CD4-positive, alpha-beta T cell treated with Interferon alpha-2 for 1 hour (primary cell): ENCODE measurements around the gene FLAD1.

Source experiments
- DNase-seq, 2 donors: peaks; one replicate each; pipeline ENCODE4 v3.0.0-alpha.2; 2020 to 2022

FLAD1 gene

DNA sequence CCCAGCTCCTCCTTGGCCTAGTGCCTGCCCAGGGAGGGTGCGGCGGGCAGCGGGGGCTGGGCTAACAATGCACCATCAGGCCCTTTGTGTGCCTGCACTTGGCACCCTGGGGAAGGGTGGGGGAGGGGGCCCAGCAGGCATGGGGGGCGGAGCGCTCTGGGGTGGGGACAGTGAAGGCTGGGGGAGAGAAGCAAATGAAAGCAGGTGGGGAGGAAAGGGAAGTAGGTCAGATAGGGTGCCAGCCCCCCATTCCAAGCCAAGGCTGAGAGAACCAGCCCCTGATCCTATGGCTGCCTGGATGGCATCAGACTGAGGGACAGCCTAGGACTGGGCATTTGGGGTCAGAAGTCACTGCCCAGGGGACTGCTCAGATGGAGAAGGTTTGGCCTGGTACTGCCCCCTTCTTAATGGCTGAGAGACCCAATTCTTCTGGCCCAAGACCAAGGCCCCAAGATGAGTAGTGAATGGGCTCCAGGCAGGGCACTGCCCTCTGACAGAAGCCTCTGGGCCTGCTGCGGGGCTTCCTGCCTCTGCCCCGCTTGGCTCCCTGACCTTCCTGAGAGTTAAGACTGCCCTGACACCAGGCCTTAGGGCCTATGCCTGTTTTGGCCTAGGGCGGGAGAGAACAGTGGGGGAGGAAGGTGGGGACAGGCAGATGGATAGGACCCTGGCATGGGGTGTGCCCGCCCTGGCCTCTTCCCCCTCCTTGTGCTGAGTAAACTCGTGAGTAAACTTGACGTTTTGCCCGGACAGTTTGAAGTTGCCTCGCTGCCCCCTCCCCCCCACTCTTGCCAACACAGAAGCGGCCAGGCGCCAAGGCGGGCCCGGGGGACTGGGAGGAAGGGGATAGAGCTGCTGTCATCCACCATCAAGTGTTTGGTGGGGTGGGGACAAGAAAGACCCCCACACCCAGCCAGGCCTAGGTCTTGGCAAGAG, 22.2 kb downstream of the FLAD1 start:
- DNase-seq, result peak; percentile 45 to 58

DNA sequence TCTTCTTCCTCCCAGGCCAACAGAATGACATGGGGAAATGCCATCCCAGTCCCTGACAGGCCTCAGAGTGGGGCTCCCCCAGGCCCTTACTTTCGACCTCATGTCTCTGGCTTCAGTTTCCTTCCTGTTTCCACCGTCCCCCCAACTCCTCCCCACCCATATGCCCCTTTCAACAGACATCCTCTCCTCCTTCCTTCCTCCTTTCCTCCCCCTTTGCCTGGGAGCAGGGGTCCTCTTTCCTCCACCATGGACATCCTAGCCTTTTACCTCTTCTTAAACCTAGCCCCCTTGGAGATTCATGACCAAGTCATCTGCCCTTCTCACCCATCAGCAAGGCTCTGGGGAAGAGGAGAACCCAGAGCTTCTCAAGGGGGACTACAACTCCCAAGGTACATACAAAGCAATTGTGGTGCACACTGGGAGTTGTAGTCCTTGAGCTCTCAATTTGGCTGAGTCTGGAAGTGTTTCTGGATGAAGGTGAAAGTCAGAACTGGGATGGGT, 23.5 kb downstream of the FLAD1 start:
- peak; percentile 49 to 68 for DNase-seq

DNA sequence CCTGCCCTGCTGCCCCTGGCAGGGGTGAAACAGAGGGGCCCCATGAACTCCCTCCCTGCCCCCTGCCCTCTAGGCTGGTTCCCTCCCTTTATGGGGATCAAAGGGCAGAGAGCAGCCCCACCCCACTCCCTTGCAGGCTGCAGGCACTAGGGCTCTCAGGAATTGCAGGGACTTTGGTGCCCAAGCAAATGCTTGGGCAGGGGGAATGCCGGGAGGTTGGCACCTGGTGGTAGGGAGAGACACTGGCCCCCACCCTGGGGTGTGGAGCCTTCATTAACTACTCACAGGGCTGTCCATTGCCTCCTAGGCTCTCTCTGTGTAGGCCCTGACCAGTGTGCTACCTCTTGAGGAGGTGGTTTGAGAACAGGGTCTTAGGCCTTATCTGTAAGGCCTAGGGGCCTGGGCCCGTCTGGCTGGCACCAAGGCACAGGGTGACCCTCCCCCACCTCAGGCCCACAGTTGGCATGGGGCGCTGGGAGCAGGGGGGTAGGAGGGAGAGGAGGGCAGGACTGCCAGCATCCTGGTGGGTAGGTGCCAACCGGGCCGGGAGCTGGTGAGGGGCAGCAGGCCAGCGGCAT, 24.2 kb downstream of the FLAD1 start:
- DNase-seq, result no peak

DNA sequence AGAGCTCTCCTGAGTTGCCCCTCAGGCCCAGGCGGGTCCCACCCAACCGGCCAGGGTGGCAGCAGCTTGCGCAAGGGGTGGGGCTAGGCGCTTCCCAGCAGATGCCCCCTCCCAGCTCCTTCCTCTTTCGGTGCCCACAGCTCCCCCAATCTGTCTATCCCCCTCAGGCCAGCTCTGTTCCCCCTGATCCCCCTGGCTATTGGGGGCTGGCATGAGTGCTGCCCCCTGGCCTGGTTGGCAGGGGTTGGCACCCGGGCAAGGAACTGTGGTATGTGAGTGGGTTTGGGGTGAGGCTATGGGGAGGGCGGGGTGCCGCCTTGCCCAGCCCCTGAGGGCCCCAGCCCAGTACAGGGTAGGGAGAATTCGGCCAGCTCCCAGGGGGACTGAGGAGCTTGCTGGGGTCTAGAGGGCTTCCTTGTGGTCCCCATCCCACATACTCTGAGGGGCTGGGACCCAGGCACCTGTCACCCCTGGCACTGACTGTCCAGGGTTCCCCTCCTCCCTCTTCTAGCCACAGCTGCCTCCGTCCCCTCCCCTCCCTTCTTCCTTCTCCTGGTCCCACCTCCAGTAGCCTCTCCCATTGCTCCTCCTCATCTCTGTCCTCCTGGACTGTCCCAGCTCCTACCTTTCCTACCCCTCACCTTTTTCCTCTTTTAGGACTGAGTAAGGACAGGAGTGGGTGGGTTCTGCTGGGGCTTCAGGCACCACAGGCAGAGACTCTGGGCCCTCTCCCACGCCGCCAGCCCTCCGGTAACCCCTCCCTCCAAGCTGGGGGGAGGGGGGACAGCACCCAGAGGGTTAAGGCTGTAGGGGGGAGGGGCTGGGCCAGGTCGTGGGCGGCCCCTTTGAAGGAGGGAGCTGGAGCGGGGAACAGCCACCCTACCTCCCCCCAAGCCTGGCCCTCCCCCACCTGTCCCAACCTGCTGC, 25.1 kb downstream of the FLAD1 start:
- DNase-seq, result peak in 1 of 2 donors; percentile 35

DNA sequence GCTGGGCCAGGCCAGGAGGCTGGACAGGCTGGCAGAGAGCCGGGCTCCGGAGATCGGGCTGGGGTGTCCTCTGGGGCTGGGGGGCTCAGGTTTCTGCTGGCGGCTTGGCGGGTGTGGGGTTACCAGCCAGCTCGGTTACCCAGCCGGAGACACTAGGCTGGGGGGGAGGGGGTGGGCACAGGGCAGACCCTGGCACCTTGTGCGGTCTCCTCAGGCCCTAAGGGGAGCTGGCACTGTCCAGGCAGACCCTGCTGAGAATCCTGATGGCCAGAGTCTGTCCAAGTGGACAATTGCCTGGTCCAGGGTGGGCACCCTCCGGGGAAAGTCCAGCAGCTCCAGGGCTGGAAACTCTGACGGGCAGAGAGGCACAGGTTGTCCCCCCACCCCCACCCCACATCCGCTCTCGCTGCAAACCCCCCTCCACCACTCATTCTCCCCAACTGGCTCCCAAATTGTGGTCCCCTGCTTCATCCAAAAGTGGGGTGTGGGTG, 26.1 kb downstream of the FLAD1 start:
- DNase-seq, result peak in 1 of 2 donors; percentile 19

DNA sequence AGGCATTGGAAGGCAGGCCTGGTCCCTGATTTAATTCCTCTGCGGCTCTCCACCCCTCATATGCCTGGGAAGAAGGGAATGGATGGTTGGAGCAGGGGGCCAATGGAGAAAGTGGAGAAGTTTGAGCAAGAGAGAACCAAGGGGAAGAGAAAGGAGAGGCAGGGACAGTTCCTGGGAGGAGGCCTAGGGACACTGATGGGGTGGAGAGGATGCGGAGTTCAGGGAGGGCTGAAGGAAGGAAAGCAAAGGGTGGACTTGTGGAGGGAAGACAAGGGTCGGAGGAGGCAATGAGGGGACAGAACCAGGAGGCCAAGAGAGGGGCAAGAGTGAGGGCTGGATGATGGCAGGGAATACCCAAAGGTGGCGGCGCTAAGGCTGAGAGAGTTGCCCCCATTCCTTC, 26.6 kb downstream of the FLAD1 start:
- DNase-seq, result no peak

DNA sequence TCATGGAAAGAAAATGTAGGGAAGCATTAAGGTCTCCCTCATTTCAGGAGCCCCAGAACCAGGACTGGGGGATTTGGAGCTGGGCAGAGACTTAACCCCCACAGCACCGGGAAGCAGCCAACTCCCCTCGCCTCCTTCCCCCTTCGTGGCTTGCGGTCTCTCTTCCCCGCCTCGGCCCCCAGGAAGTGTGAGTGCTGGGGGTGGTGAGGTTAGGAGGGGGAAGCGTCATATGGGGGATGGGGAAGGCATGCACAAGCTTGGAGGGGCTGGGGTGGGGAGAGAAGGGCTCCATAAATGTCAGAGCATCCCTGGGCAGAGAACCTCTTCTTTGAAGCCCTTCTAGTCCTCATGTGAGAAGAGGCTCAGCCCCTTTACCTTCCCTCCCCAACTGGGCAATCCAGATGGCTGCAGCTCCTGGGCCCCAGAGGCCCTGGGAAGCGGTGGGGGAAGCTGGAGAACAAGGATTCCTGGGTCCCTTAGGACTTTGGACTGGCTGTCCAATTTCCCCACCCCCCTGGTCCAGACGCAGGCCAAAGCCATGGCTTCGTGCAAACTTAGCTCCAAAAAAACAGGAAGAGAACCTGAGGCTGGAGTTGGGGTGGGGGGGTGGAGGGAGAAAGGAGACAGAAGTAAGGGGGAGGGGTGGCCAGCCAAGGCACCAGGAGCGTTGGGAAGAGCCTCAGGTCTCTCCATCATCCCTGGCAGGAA, 27.2 kb downstream of the FLAD1 start:
- peak in 1 of 2 donors; percentile 46 for DNase-seq

DNA sequence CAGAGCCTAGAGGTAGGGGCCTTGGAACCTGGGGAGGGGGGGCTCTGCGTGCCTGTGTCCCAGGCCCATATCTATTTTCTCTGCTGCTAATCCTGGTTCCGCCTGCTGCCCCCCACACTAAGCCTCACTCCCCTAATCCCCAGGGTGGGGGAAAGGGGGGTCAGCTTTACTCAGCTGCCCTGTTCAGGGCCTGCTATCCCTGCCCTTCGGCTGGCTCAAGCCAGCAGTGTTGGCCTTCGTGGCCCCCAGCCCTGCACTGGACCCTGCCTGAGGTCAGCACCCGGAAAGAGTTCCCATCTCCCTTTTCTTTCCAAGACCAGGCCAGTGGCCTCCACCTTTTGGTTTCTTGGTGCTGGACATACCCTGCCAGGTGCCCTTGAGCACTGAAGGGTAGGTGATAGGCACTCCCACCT, 27.9 kb downstream of the FLAD1 start:
- no peak for DNase-seq

DNA sequence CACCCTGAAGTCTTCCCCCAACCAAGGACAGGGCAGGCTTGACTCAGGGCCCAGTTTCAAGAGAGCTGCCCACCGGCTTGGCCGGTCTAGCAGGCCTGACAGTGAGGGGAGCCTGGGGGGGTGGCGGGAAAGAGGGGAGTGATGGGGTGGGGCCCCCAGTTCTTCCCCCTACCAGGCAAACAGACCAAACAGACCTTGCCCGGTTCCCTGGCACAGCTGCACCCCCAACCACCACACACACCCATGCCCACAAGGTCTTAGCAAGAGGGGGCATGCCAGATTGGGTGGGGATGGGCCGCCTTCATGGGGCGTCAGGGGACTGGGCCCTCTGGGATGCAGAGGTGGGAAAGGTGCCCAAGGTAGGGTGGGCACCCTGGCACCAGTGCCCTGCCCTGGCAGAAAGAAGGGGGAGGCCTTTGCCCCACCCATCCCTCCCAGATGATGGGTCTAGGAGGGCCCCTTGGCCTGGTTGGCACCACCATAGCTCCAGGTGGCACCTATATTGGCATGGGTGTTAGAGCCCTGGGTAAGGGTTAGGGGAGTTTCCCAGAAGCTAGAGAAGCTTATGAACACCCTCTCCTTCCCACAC, 28.4 kb downstream of the FLAD1 start:
- no peak for DNase-seq

DNA sequence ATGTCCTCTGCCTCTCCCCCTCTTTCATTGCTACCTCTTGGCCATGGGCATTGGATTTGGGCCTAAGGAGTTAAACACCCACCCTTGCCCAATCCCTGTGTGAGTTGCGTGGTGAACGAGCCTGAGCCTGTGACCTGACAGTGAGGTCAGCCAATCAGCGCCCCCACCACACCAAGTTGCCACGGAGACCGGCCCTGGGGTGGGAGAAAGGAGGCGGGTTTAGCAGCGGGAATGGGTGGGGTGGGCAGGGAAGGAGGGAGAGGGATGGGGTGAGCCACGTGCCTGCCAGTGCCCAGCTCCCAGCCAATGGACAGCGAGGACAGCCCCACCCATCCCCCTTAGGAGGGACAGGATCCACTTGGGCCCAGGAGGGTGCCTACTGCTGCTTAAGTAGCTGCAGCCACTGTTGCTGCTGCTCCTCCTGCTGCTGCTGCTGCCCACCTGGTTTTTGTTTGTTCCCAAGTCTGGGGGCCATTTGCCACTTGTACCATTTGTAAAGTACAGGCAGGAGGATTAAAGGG, 28.9 kb downstream of the FLAD1 start:
- DNase-seq, result peak; percentile 46 to 47

DNA sequence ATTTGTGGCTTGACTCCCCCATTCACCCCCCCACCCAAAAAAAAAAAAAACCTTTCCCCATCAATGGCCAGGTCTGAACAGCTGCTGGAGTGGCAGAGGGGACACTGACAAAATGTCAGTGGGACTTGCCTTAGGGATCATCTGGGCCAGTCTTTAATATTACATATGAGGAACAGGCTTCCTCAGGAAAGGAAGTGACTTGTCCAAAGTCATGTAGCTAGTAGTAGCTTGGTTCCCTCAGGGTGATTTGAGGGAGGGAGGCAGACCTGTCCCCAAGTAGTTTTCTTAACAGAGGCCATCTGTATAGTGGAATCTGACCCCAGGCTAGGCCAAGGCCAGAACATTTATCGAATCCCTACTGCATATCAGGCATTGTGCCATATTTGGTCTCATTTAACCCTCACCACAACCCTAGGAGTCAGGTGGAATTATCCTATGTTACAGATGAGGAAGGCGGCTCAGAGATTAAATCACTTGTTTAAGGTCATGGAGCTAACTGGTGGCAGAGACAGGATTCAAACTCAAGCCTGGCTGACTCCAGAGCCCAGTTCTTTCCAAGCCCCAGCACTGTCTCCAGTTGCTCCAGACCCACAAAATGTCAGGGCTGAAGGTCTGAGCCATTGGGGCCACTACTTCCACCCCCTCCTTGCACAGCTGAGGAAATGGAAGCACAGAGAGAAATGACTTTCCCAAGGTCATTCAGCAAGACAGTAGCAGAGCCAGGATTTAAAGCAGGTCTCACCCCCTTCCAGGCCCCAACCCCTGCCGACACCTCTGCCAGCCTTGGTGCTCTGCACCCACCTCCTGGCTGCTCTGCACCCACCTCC, 29.8 kb downstream of the FLAD1 start:
- DNase-seq, result no peak

DNA sequence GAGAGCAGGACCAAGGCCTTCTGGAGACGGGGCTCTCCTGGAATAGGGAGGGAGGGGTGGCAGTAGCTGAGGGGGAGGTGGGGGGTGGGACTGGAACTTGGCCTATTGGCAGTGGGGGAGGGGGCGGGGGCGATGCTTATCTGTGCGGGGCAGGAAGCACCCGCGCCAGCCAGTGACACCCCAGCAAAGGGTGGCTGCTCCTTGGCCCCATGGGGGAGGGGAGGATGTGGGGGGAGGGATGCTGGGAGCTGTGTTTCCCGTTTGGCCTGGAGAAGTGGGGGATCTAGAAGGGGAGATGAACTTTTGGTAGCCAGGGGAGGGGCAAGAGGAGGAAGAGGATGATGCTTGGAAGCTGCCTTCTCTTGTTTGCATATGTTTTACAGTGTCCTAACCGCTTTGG, 30.5 kb downstream of the FLAD1 start:
- DNase-seq, result peak in 1 of 2 donors; percentile 53

DNA sequence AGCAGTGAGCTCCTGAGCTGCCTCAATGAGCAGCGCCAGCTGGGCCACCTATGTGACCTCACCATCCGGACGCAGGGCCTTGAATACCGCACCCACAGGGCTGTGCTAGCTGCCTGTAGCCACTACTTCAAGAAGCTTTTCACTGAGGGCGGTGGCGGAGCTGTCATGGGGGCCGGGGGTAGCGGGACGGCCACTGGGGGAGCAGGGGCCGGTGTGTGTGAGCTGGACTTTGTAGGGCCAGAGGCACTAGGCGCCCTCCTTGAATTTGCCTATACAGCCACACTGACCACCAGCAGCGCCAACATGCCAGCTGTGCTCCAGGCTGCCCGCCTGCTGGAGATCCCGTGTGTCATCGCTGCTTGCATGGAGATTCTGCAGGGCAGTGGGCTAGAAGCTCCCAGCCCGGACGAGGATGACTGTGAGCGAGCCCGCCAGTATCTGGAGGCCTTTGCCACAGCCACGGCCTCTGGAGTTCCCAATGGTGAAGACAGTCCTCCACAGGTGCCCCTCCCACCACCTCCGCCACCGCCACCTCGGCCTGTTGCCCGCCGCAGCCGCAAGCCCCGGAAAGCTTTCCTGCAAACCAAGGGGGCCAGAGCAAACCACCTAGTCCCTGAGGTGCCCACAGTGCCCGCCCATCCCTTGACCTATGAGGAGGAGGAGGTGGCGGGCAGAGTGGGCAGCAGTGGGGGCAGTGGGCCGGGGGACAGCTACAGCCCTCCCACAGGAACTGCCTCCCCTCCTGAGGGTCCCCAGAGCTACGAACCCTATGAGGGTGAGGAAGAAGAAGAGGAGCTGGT, 31.8 kb downstream of the FLAD1 start:
- no peak for DNase-seq

DNA sequence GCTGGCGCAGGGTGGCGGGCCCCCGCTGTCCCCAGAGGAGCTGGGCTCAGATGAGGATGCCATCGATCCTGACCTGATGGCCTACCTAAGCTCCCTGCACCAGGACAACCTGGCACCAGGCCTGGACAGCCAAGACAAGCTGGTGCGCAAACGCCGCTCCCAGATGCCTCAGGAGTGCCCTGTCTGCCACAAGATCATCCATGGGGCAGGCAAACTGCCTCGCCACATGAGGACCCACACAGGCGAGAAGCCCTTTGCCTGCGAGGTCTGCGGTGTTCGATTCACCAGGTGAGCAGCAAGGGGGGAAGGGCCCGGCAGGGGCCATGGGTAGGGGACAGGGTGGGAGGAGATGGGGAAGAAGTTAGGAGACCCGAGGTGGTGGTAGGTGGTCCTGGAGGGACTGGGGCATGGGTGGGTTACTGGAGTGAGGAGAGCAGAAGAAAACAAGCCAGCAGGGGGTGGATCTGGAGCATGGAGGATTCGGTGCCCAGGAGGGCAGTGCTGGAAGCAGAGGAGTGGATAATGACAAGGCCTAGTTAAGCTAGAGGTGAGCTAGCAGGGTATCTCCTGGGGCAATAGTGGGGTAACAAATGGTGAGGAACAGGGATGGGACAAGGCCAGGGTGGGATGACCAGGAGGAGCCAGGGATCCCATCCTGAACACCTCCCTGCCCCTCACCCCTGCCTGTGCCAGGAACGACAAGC, 32.5 kb downstream of the FLAD1 start:
- DNase-seq, result no peak

DNA sequence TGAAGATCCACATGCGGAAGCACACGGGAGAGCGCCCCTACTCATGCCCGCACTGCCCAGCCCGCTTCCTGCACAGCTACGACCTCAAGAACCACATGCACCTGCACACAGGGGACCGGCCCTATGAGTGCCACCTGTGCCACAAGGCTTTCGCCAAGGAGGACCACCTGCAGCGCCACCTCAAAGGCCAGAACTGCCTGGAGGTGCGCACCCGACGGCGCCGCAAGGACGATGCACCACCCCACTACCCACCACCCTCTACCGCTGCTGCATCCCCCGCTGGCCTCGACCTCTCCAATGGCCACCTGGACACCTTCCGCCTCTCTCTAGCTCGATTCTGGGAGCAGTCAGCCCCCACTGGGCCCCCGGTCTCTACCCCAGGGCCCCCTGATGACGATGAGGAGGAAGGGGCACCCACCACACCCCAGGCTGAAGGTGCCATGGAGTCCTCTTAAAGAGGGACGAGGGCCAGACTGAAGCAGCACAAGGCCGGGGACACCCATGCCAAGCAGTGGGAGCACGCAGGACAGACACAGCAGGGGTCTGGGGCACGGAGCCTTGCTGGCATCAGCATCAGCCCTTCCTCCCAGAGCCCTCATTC, 33.2 kb downstream of the FLAD1 start:
- DNase-seq, result peak; percentile 25 to 42

DNA sequence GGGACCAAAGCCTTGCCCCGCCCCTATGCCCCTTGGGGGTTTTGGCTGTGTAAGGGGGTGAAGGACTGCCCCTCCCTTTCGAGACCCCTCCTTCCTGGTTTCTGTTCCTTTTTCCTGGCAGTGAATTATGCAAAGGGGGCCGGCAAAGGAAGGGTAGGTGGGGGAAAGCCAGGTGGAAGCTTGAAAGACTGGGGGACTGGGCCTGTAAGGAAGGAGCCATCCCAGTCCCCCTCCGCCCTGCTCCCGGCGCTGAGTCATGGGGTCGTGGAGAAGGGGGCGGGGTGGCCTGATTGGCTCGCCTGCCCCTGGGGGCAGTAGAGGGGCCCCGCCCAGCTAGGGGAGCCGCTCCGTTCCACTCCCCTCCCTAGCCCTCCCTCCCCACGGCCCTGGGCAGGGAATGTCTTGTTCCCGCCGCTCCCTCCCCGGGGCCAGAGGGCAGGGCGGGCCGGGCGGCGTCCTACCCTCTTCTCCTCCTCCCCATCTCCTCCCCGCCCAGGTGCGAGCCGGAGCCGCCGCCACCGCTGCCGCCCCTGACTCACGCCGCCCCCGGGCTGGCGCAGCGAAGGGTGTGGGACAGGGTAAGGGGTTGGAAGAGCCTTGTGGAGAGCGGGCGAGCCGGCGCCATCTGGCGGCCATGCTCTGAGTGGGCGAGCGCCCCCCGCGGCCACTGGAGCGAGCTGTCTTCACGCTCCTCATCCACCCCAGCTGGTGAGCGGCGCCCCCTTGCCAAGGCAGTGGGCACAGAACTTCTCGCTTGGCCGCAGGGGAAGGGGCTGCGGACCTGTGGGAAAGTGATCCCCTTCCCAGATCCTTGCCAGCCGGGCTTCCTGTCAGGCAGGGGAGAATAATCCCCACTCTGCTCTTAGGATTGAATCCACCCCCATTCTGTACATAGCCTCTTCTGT, 34.1 kb downstream of the FLAD1 start:
- peak; percentile 86 to 90 for DNase-seq

DNA sequence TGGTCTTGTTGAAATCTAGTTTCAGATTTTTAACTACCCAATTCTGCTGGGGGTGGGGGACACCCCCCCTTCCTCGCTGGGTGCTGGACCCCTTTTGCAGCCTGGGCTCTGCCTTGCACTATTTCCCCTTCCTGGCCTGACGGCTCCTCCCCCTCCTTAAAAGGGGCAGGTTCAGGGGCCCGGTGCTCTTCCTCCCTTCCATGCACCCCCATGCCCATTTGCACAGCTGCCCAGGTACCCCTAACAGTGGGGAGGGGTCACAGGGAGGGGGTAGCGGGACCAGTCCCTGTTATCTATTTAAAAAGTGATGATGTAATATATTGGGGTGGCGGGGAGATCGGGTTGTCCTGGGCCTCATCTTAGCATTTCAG, 34.8 kb downstream of the FLAD1 start:
- DNase-seq, result no peak
